Measurements from ENCODE around the gene PLCB4.

Gene PLCB4

GRCh38 chr20:9412309-9412708, 343.4 kb downstream of the PLCB4 start:
- DNase-seq = no peak

- DNase-seq = no peak
These were observed 344.1 kb downstream of the PLCB4 start for GRCh38 chr20:9413001-9413400.

GRCh38 chr20:9415426-9415825, 346.5 kb downstream of the PLCB4 start:
- DNase-seq = no peak

- no peak for DNase-seq
These were observed 347.5 kb downstream of the PLCB4 start for GRCh38 chr20:9416421-9416820.

GRCh38 chr20:9417665-9418064, 348.8 kb downstream of the PLCB4 start:
- no peak for DNase-seq

GRCh38 chr20:9422321-9423057, 353.6 kb downstream of the PLCB4 start:
- peak; percentile 10 to 68 for DNase-seq

GRCh38 chr20:9424551-9424950, 355.7 kb downstream of the PLCB4 start:
- DNase-seq = no peak

- no peak for DNase-seq
These were observed 358.8 kb downstream of the PLCB4 start for GRCh38 chr20:9427430-9428291.

- no peak for DNase-seq
These were observed 359.4 kb downstream of the PLCB4 start for GRCh38 chr20:9428292-9428607.

- no peak for DNase-seq
These were observed 370.9 kb downstream of the PLCB4 start for GRCh38 chr20:9439806-9440205.

GRCh38 chr20:9440892-9441291, 372.0 kb downstream of the PLCB4 start:
- no peak for DNase-seq

GRCh38 chr20:9441948-9442347, 373.1 kb downstream of the PLCB4 start:
- DNase-seq = no peak

- DNase-seq = peak; percentile 1 to 56
These were observed 374.0 kb downstream of the PLCB4 start for GRCh38 chr20:9442858-9443257.

GRCh38 chr20:9444921-9445320, 376.0 kb downstream of the PLCB4 start:
- no peak for DNase-seq

- DNase-seq = no peak
These were observed 378.3 kb downstream of the PLCB4 start for GRCh38 chr20:9447182-9447581.

GRCh38 chr20:9453201-9453600, 384.3 kb downstream of the PLCB4 start:
- DNase-seq = no peak

- no peak for DNase-seq
These were observed 385.9 kb downstream of the PLCB4 start for GRCh38 chr20:9454791-9455190.

GRCh38 chr20:9457136-9457535, 388.2 kb downstream of the PLCB4 start:
- no peak for DNase-seq

- no peak for DNase-seq
These were observed 389.4 kb downstream of the PLCB4 start for GRCh38 chr20:9458138-9458796.

GRCh38 chr20:9460518-9460917, 391.6 kb downstream of the PLCB4 start:
- DNase-seq = no peak

- no peak for DNase-seq
These were observed 399.1 kb downstream of the PLCB4 start for GRCh38 chr20:9467995-9468394.

GRCh38 chr20:9474835-9475415, 406.0 kb downstream of the PLCB4 start:
- DNase-seq = no peak

- DNase-seq = no peak
These were observed 406.6 kb downstream of the PLCB4 start for GRCh38 chr20:9475456-9475855.

GRCh38 chr20:9476174-9476573, 407.3 kb downstream of the PLCB4 start:
- no peak for DNase-seq
